Nephron progenitor cell (in vitro differentiated cells): Measurements from ENCODE around the gene IL31.
A peak's percentile ranks its signal among the peaks of the same experiment; 100 is the strongest.
"Not testable (repeated sequence)": the region's sequence is repeated elsewhere in the genome, so short reads cannot be mapped to it uniquely, and the experiment has no call there.

Source experiments
- DNase-seq: peaks from one replicate; pipeline ENCODE4 v3.0.0; 2021
- H3K27ac Mint-ChIP-seq: 2 replicates; pipeline ENCODE4 v1.8.0; 2021; ENCODE audit warnings: mild to moderate bottlenecking, moderate library complexity, mixed read lengths
- H3K27me3 Mint-ChIP-seq: 2 replicates; pipeline ENCODE4 v1.8.0; 2021; ENCODE audit warnings: mild to moderate bottlenecking, low read depth, mixed read lengths; ENCODE audit not compliant: poor library complexity
- H3K36me3 Mint-ChIP-seq: 2 replicates; pipeline ENCODE4 v1.8.0; 2021; ENCODE audit warnings: low read depth, mixed read lengths
- H3K4me1 Mint-ChIP-seq: 2 replicates; pipeline ENCODE4 v1.8.0; 2021; ENCODE audit warnings: mixed read lengths
- H3K4me3 Mint-ChIP-seq: 2 replicates; pipeline ENCODE4 v1.8.0; 2021; ENCODE audit warnings: mild to moderate bottlenecking, moderate library complexity, mixed read lengths
- H3K9me3 Mint-ChIP-seq: 2 replicates; pipeline ENCODE4 v1.8.0; 2021; ENCODE audit warnings: mild to moderate bottlenecking, moderate library complexity, mixed read lengths
- TF ChIP-seq, protein P1 (sequence below): fragments of 200-600 bp; sonication (generic); IDR thresholded peaks from 2 replicates; pipeline ENCODE4 v1.5.0; 2021; ENCODE audit warnings: antibody characterized with exemption

The IL31 gene

DNA sequence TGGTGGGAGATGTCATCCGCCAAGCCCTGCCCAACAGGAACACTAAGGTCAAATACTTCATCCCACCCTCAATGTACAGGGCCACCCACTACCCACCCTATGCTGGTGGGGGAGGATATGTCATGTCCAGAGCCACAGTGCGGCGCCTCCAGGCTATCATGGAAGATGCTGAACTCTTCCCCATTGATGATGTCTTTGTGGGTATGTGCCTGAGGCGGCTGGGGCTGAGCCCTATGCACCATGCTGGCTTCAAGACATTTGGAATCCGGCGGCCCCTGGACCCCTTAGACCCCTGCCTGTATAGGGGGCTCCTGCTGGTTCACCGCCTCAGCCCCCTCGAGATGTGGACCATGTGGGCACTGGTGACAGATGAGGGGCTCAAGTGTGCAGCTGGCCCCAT lies 33.0 kb upstream of the IL31 start:
- TF ChIP-seq, protein P1, sequence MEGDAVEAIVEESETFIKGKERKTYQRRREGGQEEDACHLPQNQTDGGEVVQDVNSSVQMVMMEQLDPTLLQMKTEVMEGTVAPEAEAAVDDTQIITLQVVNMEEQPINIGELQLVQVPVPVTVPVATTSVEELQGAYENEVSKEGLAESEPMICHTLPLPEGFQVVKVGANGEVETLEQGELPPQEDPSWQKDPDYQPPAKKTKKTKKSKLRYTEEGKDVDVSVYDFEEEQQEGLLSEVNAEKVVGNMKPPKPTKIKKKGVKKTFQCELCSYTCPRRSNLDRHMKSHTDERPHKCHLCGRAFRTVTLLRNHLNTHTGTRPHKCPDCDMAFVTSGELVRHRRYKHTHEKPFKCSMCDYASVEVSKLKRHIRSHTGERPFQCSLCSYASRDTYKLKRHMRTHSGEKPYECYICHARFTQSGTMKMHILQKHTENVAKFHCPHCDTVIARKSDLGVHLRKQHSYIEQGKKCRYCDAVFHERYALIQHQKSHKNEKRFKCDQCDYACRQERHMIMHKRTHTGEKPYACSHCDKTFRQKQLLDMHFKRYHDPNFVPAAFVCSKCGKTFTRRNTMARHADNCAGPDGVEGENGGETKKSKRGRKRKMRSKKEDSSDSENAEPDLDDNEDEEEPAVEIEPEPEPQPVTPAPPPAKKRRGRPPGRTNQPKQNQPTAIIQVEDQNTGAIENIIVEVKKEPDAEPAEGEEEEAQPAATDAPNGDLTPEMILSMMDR, result no peak
- Mint-ChIP-seq H3K9me3 (no peaks in the 10 kb centered on the region), H3K27me3 (peaks cover 41% of the 10 kb centered on the region), H3K27ac (no peak overlapping the region), H3K36me3 (peaks cover 36% of the 10 kb centered on the region), H3K4me1 (peaks cover 10% of the 10 kb centered on the region), H3K4me3 (no peak overlapping the region)
- DNase-seq, result no peak

DNA sequence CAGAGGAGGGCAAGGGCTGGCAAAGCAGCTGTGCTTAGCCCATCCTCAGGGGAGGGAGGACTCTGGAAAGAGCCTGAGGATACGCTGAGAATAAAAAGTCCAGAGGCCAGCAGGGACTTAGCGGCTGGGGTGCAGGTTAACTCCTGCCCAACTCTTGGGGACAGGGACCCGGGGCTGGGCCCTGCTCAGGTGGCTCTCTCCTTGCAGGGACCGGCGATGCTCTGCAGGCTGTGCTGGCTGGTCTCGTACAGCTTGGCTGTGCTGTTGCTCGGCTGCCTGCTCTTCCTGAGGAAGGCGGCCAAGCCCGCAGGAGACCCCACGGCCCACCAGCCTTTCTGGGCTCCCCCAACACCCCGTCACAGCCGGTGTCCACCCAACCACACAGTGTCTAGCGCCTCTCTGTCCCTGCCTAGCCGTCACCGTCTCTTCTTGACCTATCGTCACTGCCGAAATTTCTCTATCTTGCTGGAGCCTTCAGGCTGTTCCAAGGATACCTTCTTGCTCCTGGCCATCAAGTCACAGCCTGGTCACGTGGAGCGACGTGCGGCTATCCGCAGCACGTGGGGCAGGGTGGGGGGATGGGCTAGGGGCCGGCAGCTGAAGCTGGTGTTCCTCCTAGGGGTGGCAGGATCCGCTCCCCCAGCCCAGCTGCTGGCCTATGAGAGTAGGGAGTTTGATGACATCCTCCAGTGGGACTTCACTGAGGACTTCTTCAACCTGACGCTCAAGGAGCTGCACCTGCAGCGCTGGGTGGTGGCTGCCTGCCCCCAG lies 32.3 kb upstream of the IL31 start:
- Mint-ChIP-seq H3K27ac (no peak overlapping the region), H3K27me3 (peaks cover 48% of the 10 kb centered on the region), H3K36me3 (peaks cover 29% of the 10 kb centered on the region), H3K9me3 (no peaks in the 10 kb centered on the region), H3K4me3 (peak overlapping the region; percentile 45), H3K4me1 (peaks cover 10% of the 10 kb centered on the region)
- TF ChIP-seq, protein P1, result no peak
- no peak for DNase-seq

DNA sequence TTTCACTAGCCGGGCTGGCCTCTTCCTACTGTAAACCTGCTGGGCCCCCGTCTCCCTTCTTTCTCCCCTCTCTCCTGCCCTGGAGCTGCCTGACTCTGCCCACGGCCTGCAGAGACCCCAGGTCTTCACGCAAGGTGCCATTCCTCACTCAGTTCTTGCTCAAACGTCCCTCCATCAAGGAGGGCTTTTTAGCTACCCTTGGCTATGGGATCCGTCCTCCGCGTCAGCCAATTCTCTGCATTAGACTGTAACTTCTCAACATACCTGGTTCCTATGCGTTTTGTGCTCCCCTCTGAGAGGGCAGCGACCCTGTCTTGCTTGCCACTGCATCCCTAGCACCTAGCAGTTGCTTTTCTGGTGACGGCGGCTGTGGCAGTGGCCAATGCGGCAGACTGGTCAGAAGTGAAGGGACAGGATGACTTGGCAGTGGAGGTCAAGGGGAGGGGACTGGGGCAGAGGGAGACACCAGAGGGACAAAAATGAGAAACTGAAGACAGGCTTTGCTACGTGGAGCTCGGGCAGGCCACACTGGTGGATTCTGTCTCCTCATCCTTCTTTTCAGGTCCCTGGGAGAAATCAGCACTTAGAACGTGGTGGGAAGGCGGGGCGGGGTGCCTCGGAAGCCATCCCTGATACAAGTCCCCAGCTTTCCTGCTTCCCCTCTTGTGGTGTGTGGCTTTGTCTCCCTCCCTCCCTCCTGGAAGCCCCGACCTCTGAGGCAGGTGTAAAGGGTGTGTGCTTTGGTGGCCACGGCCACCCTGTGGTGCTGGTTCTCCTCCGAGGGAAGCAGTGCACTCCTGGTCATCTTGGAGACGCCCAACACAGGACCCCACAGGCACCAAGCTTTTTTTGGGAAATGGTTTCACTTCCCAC lies 31.3 kb upstream of the IL31 start:
- Mint-ChIP-seq H3K27ac (no peak overlapping the region), H3K4me3 (peak overlapping the region; percentile 78), H3K36me3 (peaks cover 26% of the 10 kb centered on the region), H3K4me1 (peaks cover 10% of the 10 kb centered on the region), H3K27me3 (peaks cover 50% of the 10 kb centered on the region), H3K9me3 (no peaks in the 10 kb centered on the region)
- DNase-seq, result no peak
- TF ChIP-seq, protein P1, result no peak

DNA sequence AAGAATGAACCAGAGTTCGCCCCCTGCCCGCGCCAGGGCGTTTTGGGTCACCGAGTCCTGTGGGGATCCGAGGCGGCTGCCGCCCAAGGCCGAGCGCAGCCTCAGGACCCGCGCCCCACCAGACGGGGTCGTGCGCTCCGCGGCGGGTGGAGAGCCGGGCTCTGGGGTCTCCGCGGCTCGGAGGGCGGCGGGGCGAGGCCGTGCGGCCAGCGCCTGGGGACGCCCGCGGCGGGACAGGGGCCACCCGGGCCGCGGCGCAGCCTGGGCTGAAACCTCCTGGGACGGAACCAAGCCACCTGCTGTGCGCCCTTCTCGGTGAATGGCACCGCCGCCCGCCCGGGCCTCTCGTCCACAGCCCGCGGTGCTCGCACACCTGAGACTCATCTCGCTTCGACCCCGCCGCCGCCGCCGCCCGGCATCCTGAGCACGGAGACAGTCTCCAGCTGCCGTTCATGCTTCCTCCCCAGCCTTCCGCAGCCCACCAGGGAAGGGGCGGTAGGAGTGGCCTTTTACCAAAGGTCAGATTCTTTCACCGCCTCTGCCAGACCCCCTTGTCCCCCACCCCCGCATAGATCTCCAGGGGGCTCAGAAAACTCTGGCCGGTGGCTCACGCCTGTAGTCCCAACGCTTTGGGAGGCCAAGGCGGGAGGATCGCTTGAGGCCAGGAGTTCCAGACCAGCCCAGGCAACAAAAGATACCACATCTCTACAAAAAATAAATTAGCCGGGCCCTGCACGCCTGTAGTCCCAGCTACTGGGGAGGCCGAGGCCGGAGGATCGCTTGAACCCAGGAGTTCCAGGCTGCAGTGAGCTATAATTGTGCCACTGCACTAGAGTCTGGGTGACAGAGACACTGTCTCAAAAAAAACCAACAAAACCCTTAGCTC lies 30.4 kb upstream of the IL31 start:
- Mint-ChIP-seq H3K4me1 (peaks cover 17% of the 10 kb centered on the region), H3K4me3 (peak overlapping the region; percentile 78), H3K9me3 (no peaks in the 10 kb centered on the region), H3K36me3 (peaks cover 19% of the 10 kb centered on the region), H3K27me3 (peaks cover 52% of the 10 kb centered on the region), H3K27ac (no peak overlapping the region)
- TF ChIP-seq, protein P1, result no peak
- peak; percentile 41 for DNase-seq

DNA sequence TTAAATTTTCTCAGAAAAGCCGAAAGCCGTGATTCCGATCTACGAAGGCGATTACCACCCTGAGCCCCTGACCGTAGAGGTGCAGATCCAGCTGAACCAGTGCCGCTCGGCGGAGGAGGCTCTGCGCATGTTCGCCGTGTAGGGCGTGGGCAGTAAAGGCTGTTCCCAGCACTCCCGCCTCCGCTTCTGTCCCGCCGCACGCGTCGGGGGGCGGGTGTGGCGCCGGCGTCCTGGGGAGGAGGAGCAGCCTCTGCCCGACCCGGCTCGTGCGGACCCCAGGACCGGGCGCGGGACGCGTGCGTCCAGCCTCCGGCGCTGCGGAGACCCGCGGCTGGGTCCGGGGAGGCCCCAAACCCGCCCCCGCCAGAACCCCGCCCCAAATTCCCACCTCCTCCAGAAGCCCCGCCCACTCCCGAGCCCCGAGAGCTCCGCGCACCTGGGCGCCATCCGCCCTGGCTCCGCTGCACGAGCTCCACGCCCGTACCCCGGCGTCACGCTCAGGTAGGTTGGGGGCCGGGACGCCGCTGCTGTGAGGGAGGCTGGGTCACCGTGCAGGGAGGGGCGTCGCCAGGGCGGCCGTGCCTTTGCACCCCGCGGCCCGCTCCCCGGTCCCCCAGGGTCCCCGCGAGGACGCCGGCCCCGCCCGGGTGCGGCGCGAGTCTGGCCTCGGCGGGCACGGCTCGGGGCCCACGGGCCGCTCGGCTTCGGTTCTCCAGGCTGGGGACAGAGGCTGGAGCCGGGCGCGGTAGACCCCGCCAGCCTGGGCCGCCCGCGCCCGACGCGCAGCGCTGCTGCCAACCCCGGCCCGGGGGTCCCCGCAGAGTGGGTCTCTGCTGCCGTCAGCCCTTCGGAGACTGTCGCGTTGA lies 29.5 kb upstream of the IL31 start, which contains the start of gene B3GNT4:
B3GNT4 (plus strand) TSS at position 409 of the 866 bp plus-strand sequence. CDS start 910 bp downstream, outside the sequence.
- DNase-seq, result peak; percentile 68
- Mint-ChIP-seq H3K27ac (no peak within 1 kb of the TSS), H3K36me3 (peaks cover 13% of the 10 kb centered on the region), H3K4me3 (peak within 1 kb of the TSS; percentile 83), H3K9me3 (no peaks in the 10 kb centered on the region), H3K4me1 (peaks cover 18% of the 10 kb centered on the region), H3K27me3 (peaks cover 52% of the 10 kb centered on the region)
- TF ChIP-seq, protein P1, result no peak

DNA sequence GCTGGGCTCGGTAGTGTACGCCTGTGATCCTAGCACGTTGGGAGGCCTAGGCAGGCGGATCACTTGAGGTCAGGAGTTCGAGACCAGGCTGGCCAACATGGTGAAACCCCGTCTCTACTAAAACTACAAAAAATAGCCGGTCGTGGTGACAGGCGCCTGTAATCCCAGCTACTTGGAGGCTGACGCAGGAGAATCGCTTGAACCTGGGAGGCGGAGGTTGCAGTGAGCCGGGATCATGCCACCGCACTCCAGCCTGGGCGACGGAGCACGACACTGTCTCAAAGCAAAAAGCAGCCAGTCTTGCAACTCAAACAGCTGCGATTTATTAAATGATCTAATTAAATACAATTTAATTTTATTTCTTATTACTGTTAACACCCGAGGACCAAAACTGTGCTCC lies 28.8 kb upstream of the IL31 start:
- peaks cover 52% of the 10 kb centered on the region for H3K27me3 Mint-ChIP-seq
- H3K9me3 Mint-ChIP-seq, result not testable (repeated sequence)

More for the DNA sequence above, 28.8 kb upstream of the IL31 start:
- not testable (repeated sequence) for DNase-seq, H3K36me3 Mint-ChIP-seq, H3K27ac Mint-ChIP-seq
- Mint-ChIP-seq H3K4me3 (peak overlapping the region; percentile 83), H3K4me1 (peaks cover 23% of the 10 kb centered on the region)
